H1 (cell line): ENCODE results near the gene ANKRD66.

Experiments used
- BACH1 ChIP-seq: IDR thresholded peaks from 2 replicates; pipeline ENCODE4 v1.6.1; 2012; ENCODE audit warnings: low read length, improper control_type of control experiment
- CTCF ChIP-seq, 3 experiments: IDR thresholded peaks; 1 replicate in 2 of 3; 2 replicates in 1 of 3; pipeline versions ENCODE4 v1.5.1 to v1.6.1; 2011; ENCODE audit warnings: low read length in 3 of 3, mild to moderate bottlenecking in 3 of 3, inconsistent platforms in 2 of 3, low read depth in 1 of 3, moderate library complexity in 1 of 3; ENCODE audit not compliant: insufficient read depth in 1 of 3; ENCODE audit errors: control extremely low read depth in 1 of 3
- GTF2F1 ChIP-seq: IDR thresholded peaks from 2 replicates; pipeline ENCODE4 v1.6.1; 2012; ENCODE audit warnings: low read depth, low read length, improper control_type of control experiment, borderline replicate concordance
- JUND ChIP-seq: IDR thresholded peaks from 2 replicates; pipeline ENCODE4 v1.6.1; 2011; ENCODE audit warnings: mild to moderate bottlenecking, improper control_type of control experiment, low read length
- MAX ChIP-seq: IDR thresholded peaks from 2 replicates; pipeline ENCODE4 v1.6.1; 2012; ENCODE audit warnings: inconsistent platforms
- POLR2AphosphoS5 ChIP-seq: IDR thresholded peaks from 2 replicates; pipeline ENCODE4 v1.6.1; 2011; ENCODE audit warnings: low read depth, low read length
- RNF2 ChIP-seq: fragments of 200-900, 300-1000 bp; sonication (generic); IDR thresholded peaks from 2 replicates; pipeline ENCODE4 v1.7.1; 2016; ENCODE audit warnings: borderline replicate concordance, low read depth, mild to moderate bottlenecking, antibody characterized with exemption, low read length; ENCODE audit not compliant: poor library complexity, severe bottlenecking; ENCODE audit errors: missing control alignments
- TEAD4 ChIP-seq: IDR thresholded peaks from 2 replicates; pipeline ENCODE4 v1.6.1; 2012; ENCODE audit warnings: low read depth, low read length, inconsistent platforms, mixed read lengths
- ZNF274 ChIP-seq: IDR thresholded peaks from 2 replicates; pipeline ENCODE4 v1.7.0; 2012; ENCODE audit warnings: low read length, borderline replicate concordance; ENCODE audit errors: extremely low read depth

GRCh38 chr6:46773201-46773855, 26.6 kb downstream of the ANKRD66 start:
- TF ChIP-seq POLR2AphosphoS5 (no peak), ZNF274 (no peak), CTCF (IDR thresholded peaks at IDR 0.05; ENCODE audit: control extremely low read depth in 1 of 3, insufficient read depth in 1 of 3, low read depth in 1 of 3, low read length in 3 of 3) (no peak), GTF2F1 (no peak), TEAD4 (no peak), RNF2 (no peak), BACH1 (no peak), MAX (no peak), JUND (no peak)
